HG03342 (cell line): ENCODE measurements around the gene VIPAS39.

ENCODE experiments used
- ATAC-seq: cut with Tn5 transposase; IDR thresholded peaks from one replicate; pipeline ENCODE4 v1.9.1; 2021; ENCODE audit warnings: mild to moderate bottlenecking, moderate library complexity; ENCODE audit not compliant: unreplicated experiment

The VIPAS39 gene

GRCh38 chr14:77407158-77407557 is 50.2 kb downstream of the VIPAS39 start:
- ATAC-seq: no peak

- no peak for ATAC-seq
These were observed 50.7 kb downstream of the VIPAS39 start for GRCh38 chr14:77406718-77407117.

- ATAC-seq: no peak
These were observed 51.3 kb downstream of the VIPAS39 start for GRCh38 chr14:77406086-77406485.

GRCh38 chr14:77403768-77404167 is 53.6 kb downstream of the VIPAS39 start:
- no peak for ATAC-seq

- ATAC-seq: no peak
These were observed 57.2 kb downstream of the VIPAS39 start for GRCh38 chr14:77400216-77400615.

- no peak for ATAC-seq
These were observed 67.2 kb downstream of the VIPAS39 start for GRCh38 chr14:77390188-77390587.

GRCh38 chr14:77378701-77379100 is 78.7 kb downstream of the VIPAS39 start:
- ATAC-seq: no peak

- ATAC-seq: peak; percentile 2
These were observed 79.9 kb downstream of the VIPAS39 start for GRCh38 chr14:77377502-77377844.

GRCh38 chr14:77376771-77377501 is 80.5 kb downstream of the VIPAS39 start, which contains the start of the genes SAMD15 and TMED8:
Gene SAMD15, plus strand, starts transcription at chr14:77377379. Its CDS starts 40 bp downstream, at chr14:77377419.
Gene TMED8, minus strand, starts transcription at chr14:77377094. Its CDS starts 41 bp downstream, at chr14:77377053.
- peak; percentile 82 for ATAC-seq
